ES-I3 (cell line): Measurements from ENCODE around the gene TPD52L1.

Experiments
- H3K36me3 ChIP-seq: 2 replicates; pipeline ENCODE4 v1.6.1; 2013; ENCODE audit warnings: mild to moderate bottlenecking, low read length, control low read depth, moderate library complexity; ENCODE audit not compliant: insufficient read depth
- H3K4me1 ChIP-seq: 2 replicates; pipeline ENCODE4 v1.6.1; 2013; ENCODE audit warnings: mild to moderate bottlenecking, control low read depth, low read length; ENCODE audit not compliant: insufficient read depth
- H3K9ac ChIP-seq: 2 replicates; pipeline ENCODE4 v1.6.1; 2013; ENCODE audit warnings: low read depth, mild to moderate bottlenecking, low read length, moderate library complexity
- H3K9me3 ChIP-seq: 2 replicates; pipeline ENCODE4 v1.6.1; 2013; ENCODE audit warnings: mild to moderate bottlenecking, low read length, moderate library complexity; ENCODE audit not compliant: control insufficient read depth, insufficient read depth

TPD52L1 gene

DNA sequence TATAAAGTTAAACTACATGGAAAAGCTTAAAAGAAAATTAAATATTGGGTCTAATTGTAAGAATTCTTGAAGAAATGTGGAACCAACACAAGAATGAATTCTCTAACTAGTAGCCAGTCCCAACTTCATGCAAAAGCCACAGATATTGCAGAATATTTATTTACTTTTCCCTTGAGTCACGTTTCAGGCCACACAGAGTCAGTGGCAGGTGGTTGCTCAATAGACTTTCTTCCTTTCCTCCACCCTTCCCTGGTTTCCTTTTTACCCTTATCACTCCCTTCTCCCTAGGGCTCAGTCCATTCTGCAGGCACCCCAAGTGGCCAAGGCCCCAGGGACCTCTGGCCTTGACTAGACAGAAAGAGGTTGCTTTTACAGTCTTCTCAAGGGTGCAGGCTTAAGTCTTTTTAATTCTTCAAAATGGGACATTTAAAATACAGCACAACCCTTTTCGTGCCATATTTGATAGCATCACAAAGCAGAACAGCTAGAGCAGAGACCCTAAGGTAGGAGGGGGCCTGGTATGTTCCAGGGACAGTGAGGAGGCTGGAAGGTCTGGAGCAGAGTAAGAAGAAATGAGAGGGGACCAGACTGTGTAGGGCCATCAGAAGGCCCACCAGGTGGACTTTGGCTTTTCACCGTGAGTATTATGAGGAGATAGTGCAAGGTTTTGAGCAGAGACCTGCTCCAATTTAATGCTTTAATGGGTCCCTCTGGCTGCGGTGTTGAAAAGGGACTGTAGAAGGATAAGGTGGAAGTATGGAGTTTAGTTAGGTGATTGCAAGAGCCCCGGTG is 83.2 kb downstream of the TPD52L1 start:
- Histone ChIP-seq H3K9me3 (no peaks in the 10 kb centered on the region), H3K4me1 (no peaks in the 10 kb centered on the region), H3K9ac (no peak overlapping the region), H3K36me3 (no peaks in the 10 kb centered on the region)

DNA sequence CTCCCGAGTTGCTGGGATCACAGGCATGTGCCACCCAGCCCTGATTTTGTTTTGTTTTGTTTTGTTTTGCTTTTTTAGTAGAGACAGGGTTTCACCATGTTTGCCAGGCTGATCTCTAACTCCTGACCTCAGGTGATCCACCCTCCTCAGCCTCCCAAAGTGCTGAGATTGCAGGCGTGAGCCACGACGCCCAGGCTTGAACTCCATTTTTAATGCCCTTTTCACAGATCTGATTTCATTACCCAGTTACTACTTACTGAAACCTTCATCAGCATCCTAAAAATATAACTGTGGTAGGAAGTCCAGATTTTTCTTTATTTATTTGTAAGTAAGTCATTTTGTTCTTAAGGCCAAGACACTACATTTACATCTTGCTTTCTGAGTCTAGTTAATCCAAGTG is 84.2 kb downstream of the TPD52L1 start:
- H3K9me3 ChIP-seq = no peaks in the 10 kb centered on the region; the same call in 1 of the 2 replicates

DNA sequence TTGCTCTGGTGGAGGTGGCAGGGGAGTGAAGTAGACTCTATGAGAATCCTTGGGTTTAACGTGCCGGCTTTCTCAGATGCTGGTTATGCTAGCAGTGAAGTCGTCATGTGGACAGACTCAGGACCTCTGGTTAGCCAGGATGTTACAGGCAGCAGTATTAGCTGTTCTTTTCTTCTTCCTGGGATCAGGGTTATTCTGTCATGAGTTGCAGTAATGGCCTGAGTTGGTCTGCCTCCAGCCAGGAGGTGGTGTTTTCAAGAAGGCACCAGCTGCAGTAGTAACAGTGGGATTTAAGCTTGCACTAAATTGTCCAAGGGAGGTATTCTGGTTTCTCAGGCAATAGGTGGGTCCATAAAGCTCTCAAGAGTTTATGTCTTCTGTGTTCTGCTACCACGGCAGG is 91.5 kb downstream of the TPD52L1 start:
- no peaks in the 10 kb centered on the region; the same call in 1 of the 2 replicates for H3K9me3 ChIP-seq

More for the DNA sequence above, 84.2 kb downstream of the TPD52L1 start:
- Histone ChIP-seq H3K36me3 (no peaks in the 10 kb centered on the region), H3K4me1 (no peaks in the 10 kb centered on the region), H3K9ac (no peak overlapping the region)

DNA sequence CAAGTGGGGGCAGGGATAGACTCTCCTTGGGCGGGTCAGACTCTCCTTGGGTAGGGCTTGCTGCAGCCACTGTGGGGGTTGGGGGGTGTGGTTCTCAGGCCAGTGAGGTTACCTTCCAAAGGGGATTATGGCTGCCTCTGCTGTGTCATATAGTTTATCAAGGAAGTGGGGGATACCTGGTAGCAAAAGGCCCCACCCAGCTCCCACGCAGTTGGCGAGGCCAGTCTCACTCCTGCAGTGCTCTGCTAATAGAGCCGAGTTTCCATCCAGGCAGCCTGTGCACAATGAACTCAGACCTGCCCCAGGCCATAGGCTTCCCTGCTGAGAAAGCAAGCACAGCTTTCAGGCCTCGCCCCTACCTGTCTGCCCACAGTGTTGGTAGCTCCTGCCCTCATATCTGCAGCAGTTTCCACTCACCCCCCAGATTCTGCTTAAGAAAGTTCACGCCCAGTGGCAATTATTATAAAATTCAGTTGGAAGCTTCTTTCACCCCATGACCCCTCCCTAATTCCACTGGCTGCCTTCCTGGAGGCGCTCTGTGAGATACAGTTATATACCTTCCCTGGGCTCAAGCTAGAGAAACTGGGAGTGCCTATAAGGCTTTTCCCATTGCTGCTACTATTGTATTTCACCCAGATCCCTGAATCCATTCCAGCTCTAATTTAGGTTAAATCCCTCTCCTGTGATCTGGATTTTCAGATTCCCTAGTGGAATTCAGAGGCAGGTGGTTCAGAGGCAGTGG is 92.1 kb downstream of the TPD52L1 start:
- no peak overlapping the region for H3K9ac ChIP-seq

More for the DNA sequence above, 91.5 kb downstream of the TPD52L1 start:
- H3K9ac ChIP-seq = no peak overlapping the region
- H3K4me1 ChIP-seq = peaks cover 7% of the 10 kb centered on the region
- H3K36me3 ChIP-seq = no peaks in the 10 kb centered on the region

GRCh38 chr6:125246566-125246965 is 93.0 kb downstream of the TPD52L1 start:
- Histone ChIP-seq H3K36me3 (no peaks in the 10 kb centered on the region), H3K9me3 (no peaks in the 10 kb centered on the region; the same call in 1 of the 2 replicates), H3K4me1 (peaks cover 8% of the 10 kb centered on the region), H3K9ac (no peak overlapping the region)

More for the DNA sequence above, 92.1 kb downstream of the TPD52L1 start:
- Histone ChIP-seq H3K4me1 (peaks cover 7% of the 10 kb centered on the region), H3K36me3 (no peaks in the 10 kb centered on the region), H3K9me3 (no peaks in the 10 kb centered on the region; the same call in 1 of the 2 replicates)

GRCh38 chr6:125248136-125248535 is 94.6 kb downstream of the TPD52L1 start:
- H3K9ac ChIP-seq = no peak overlapping the region
- no peaks in the 10 kb centered on the region for H3K36me3 ChIP-seq
- no peaks in the 10 kb centered on the region; the same call in 1 of the 2 replicates for H3K9me3 ChIP-seq
- H3K4me1 ChIP-seq = peaks cover 23% of the 10 kb centered on the region

DNA sequence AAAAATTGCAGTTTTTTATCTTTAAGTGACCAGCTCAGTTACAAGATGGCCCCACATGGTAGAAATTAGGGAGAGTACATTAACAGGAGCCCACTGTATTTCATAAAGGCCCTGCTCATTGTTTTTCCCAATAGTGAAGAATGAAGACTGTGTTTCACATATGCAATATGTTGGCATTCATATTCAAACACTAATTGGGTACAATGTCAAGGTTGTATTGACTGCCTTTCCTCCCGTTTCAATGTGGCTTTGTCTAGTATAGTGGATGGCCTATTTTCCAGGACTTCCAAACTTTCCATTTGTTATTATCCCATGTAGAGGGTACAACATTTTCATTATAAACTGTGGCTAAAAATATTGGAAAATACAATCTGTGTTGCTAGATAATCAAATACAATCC is 96.9 kb downstream of the TPD52L1 start:
- Histone ChIP-seq H3K4me1 (peaks cover 25% of the 10 kb centered on the region), H3K9me3 (no peaks in the 10 kb centered on the region), H3K9ac (no peak overlapping the region), H3K36me3 (no peaks in the 10 kb centered on the region)

- Histone ChIP-seq H3K9ac (no peak overlapping the region), H3K4me1 (peaks cover 18% of the 10 kb centered on the region; the same call in 1 of the 2 replicates), H3K9me3 (no peaks in the 10 kb centered on the region), H3K36me3 (no peaks in the 10 kb centered on the region)
Measured at GRCh38 chr6:125251516-125252220, 98.1 kb downstream of the TPD52L1 start.

GRCh38 chr6:125252891-125253290 is 99.3 kb downstream of the TPD52L1 start:
- Histone ChIP-seq H3K9me3 (no peaks in the 10 kb centered on the region), H3K4me1 (peaks cover 18% of the 10 kb centered on the region; the same call in 1 of the 2 replicates), H3K36me3 (no peaks in the 10 kb centered on the region), H3K9ac (no peak overlapping the region)

- Histone ChIP-seq H3K4me1 (peaks cover 18% of the 10 kb centered on the region; the same call in 1 of the 2 replicates), H3K9ac (no peak overlapping the region), H3K9me3 (no peaks in the 10 kb centered on the region), H3K36me3 (no peaks in the 10 kb centered on the region)
Measured at GRCh38 chr6:125253881-125254280, 100.3 kb downstream of the TPD52L1 start.

DNA sequence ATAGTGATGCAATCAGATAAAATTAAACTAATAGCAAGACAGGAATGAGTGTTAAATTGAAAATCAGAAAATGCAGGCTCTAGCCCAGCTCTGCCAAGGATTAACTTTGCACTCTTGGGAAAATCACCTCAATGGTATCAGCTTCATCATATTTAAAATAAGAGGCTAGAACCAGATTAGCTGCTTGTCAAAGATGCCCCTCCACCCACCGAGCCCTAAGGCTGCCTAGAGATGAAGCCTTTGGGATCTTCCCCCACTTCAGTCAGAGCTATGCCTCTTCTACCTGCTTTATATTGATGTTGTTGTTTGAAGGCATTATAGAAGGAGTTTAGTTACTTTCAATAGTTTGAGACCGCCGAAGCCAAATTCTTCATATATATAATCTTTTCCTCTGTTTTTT is 100.7 kb downstream of the TPD52L1 start:
- no peaks in the 10 kb centered on the region for H3K36me3 ChIP-seq
- no peaks in the 10 kb centered on the region for H3K9me3 ChIP-seq
- no peak overlapping the region for H3K9ac ChIP-seq
- H3K4me1 ChIP-seq = peaks cover 18% of the 10 kb centered on the region; the same call in 1 of the 2 replicates

GRCh38 chr6:125255201-125255600 is 101.6 kb downstream of the TPD52L1 start:
- no peaks in the 10 kb centered on the region for H3K9me3 ChIP-seq
- no peaks in the 10 kb centered on the region for H3K36me3 ChIP-seq
- H3K4me1 ChIP-seq = peaks cover 18% of the 10 kb centered on the region; the same call in 1 of the 2 replicates
- no peak overlapping the region for H3K9ac ChIP-seq

GRCh38 chr6:125257351-125257750 is 103.8 kb downstream of the TPD52L1 start:
- no peaks in the 10 kb centered on the region for H3K9me3 ChIP-seq
- H3K9ac ChIP-seq = no peak overlapping the region
- H3K36me3 ChIP-seq = no peaks in the 10 kb centered on the region
- peaks cover 10% of the 10 kb centered on the region; the same call in 1 of the 2 replicates for H3K4me1 ChIP-seq

GRCh38 chr6:125258651-125259353 is 105.2 kb downstream of the TPD52L1 start:
- no peak overlapping the region for H3K9ac ChIP-seq
- H3K36me3 ChIP-seq = no peaks in the 10 kb centered on the region
- H3K9me3 ChIP-seq = no peaks in the 10 kb centered on the region
- H3K4me1 ChIP-seq = no peaks in the 10 kb centered on the region
